Vagina (tissue), 2 donors: Measurements from ENCODE around the gene TTC32. TPM values are rescaled to one million over a fixed set of nuclear protein-coding genes. Genes with fewer than 3 reads are reported as not detected.
A peak's percentile ranks its signal among the peaks of the same experiment; 100 is the strongest.
"Not testable (repeated sequence)": the region's sequence is repeated elsewhere in the genome, so short reads cannot be mapped to it uniquely, and the experiment has no call there.

Experiments
- DNase-seq, 2 donors: peaks; one replicate each; pipeline ENCODE4 v3.0.0-alpha.2; 2017; ENCODE audit errors: extremely low spot score in 2 of 2
- H3K27ac ChIP-seq: fragments of 200-600 bp; sonication (generic); one replicate; pipeline ENCODE4 v1.5.1; 2019
- H3K27me3 ChIP-seq: fragments of 200-600 bp; sonication (generic); one replicate; pipeline ENCODE4 v1.5.1; 2019
- H3K36me3 ChIP-seq, 2 donors: fragments of 200-600 bp; sonication (generic); one replicate each; pipeline ENCODE4 v1.5.1; 2017 to 2019
- H3K4me1 ChIP-seq: fragments of 200-600 bp; sonication (generic); one replicate; pipeline ENCODE4 v1.5.1; 2019
- H3K4me3 ChIP-seq, 2 donors: fragments of 200-600 bp; sonication (generic); 1 replicate in 1 of 2; 2 replicates in 1 of 2; pipeline ENCODE4 v1.5.1; 2016 to 2019
- H3K9me3 ChIP-seq: fragments of 200-600 bp; sonication (generic); one replicate; pipeline ENCODE4 v1.5.1; 2019
- CTCF ChIP-seq, 3 experiments: fragments of 450-650 bp in 2 of 3; fragments of 200-600 bp in 1 of 3; sonication (generic) in 1 of 3; IDR thresholded peaks; one replicate each; pipeline ENCODE4 v1.5.1; 2017 to 2019; ENCODE audit warnings: antibody characterized with exemption in 3 of 3, mild to moderate bottlenecking in 2 of 3, moderate library complexity in 2 of 3
- POLR2A ChIP-seq, 2 donors: fragments of 450-650 bp; IDR thresholded peaks; one replicate each; pipeline ENCODE4 v1.6.1; 2017; ENCODE audit warnings: antibody characterized with exemption in 2 of 2, mild to moderate bottlenecking in 2 of 2, moderate library complexity in 2 of 2
- POLR2AphosphoS5 ChIP-seq, 2 donors: sonication (generic); formaldehyde crosslinking; IDR thresholded peaks; one replicate each; pipeline ENCODE4 v1.9.0; 2017; ENCODE audit warnings: antibody characterized with exemption in 2 of 2, mild to moderate bottlenecking in 2 of 2, low read depth in 1 of 2; ENCODE audit not compliant: insufficient read depth in 1 of 2
- intact Hi-C: fragments of 100-400 bp; cut with DNase I; formaldehyde crosslinking; loops from one replicate; pipeline ENCODE4 v1.15.1; 2023
- total RNA-seq: library from RNA; depleted of rRNA; stranded (reverse); fragments of >200 nt; gene quantifications from one replicate; pipeline ENCODE4 v1.2.3, GENCODE V29; 2016

The TTC32 gene
- total RNA-seq, 1 donor from 2014 or later: 15.2 TPM

- peak; percentile 27 to 64 for DNase-seq
- H3K27me3 ChIP-seq: no peaks in the 10 kb centered on the region
- TF ChIP-seq POLR2AphosphoS5 (IDR thresholded peaks at IDR 0.05; ENCODE audit: insufficient read depth in 1 of 2, low read depth in 1 of 2) (no peak), POLR2A (IDR thresholded peaks at IDR 0.05) (no peak), CTCF (IDR thresholded peaks at IDR 0.05) (no peak)
- intact Hi-C loops: no loop called here
- no peaks in the 10 kb centered on the region for H3K36me3 ChIP-seq
- no peak overlapping the region for H3K27ac ChIP-seq
- no peaks in the 10 kb centered on the region for H3K9me3 ChIP-seq
- H3K4me3 ChIP-seq: no peak overlapping the region
- H3K4me1 ChIP-seq: no peaks in the 10 kb centered on the region
Measured at GRCh38 chr2:19881908-19882265, 19.9 kb downstream of the TTC32 start.

GRCh38 chr2:19881221-19881907, 20.4 kb downstream of the TTC32 start:
- Histone ChIP-seq H3K36me3 (no peaks in the 10 kb centered on the region), H3K27me3 (no peaks in the 10 kb centered on the region), H3K4me1 (no peaks in the 10 kb centered on the region), H3K27ac (no peak overlapping the region), H3K9me3 (no peaks in the 10 kb centered on the region), H3K4me3 (no peak overlapping the region)
- DNase-seq: peak in 1 of 2 donors; percentile 81
- intact Hi-C loops: no loop called here
- TF ChIP-seq CTCF (IDR thresholded peaks at IDR 0.05): no peak
- TF ChIP-seq POLR2AphosphoS5 (IDR thresholded peaks at IDR 0.05; ENCODE audit: insufficient read depth in 1 of 2, low read depth in 1 of 2): no peak
- TF ChIP-seq POLR2A (IDR thresholded peaks at IDR 0.05): no peak

GRCh38 chr2:19880191-19880590, 21.6 kb downstream of the TTC32 start:
- H3K27ac ChIP-seq, H3K27me3 ChIP-seq, DNase-seq, H3K4me1 ChIP-seq, intact Hi-C loops, H3K9me3 ChIP-seq, H3K4me3 ChIP-seq, H3K36me3 ChIP-seq: not testable (repeated sequence)

- Histone ChIP-seq H3K27ac (no peak overlapping the region), H3K27me3 (no peaks in the 10 kb centered on the region), H3K4me1 (no peaks in the 10 kb centered on the region), H3K9me3 (no peaks in the 10 kb centered on the region), H3K4me3 (no peak overlapping the region), H3K36me3 (peaks cover 0 to 6% of the 10 kb centered on the region in 2 donors)
- DNase-seq: peak; percentile 52 to 78
- TF ChIP-seq CTCF (IDR thresholded peaks at IDR 0.05) (no peak), POLR2AphosphoS5 (IDR thresholded peaks at IDR 0.05; ENCODE audit: insufficient read depth in 1 of 2, low read depth in 1 of 2) (no peak), POLR2A (IDR thresholded peaks at IDR 0.05) (no peak)
- intact Hi-C loops: no loop called here
Measured at GRCh38 chr2:19879120-19879519, 22.7 kb downstream of the TTC32 start.

GRCh38 chr2:19878268-19879046, 23.3 kb downstream of the TTC32 start:
- H3K9me3 ChIP-seq: no peaks in the 10 kb centered on the region
- H3K36me3 ChIP-seq: peaks cover 0 to 6% of the 10 kb centered on the region in 2 donors
- no peak for TF ChIP-seq POLR2AphosphoS5 (IDR thresholded peaks at IDR 0.05; ENCODE audit: insufficient read depth in 1 of 2, low read depth in 1 of 2)
- no peak for TF ChIP-seq CTCF (IDR thresholded peaks at IDR 0.05)
- no peak overlapping the region for H3K4me3 ChIP-seq
- intact Hi-C loops: no loop called here
- peak; percentile 70 to 74 for DNase-seq
- H3K27me3 ChIP-seq: no peaks in the 10 kb centered on the region
- no peak overlapping the region for H3K27ac ChIP-seq
- H3K4me1 ChIP-seq: no peaks in the 10 kb centered on the region
